Naive B cell (primary cell): ENCODE results near the gene KRTAP3-3. TPM values are rescaled to one million over a fixed set of nuclear protein-coding genes. Genes with fewer than 3 reads are reported as not detected.
"Not testable (repeated sequence)": the region's sequence is repeated elsewhere in the genome, so short reads cannot be mapped to it uniquely, and the experiment has no call there.

Experiments
- ATAC-seq, 2 donors: fragments of 150-1000 bp; cut with Tn5 transposase; 2 replicates each; pipeline ENCODE4 v1.10.0; 2021; ENCODE audit warnings: low read depth in 2 of 2, mild to moderate bottlenecking in 2 of 2, moderate library complexity in 2 of 2
- DNase-seq: peaks from one replicate; pipeline ENCODE4 v3.0.0; 2022
- H3K27ac Mint-ChIP-seq, 6 donors: one replicate each; pipeline ENCODE4 v1.8.0; 2020 to 2022; ENCODE audit warnings: mild to moderate bottlenecking in 6 of 6, mixed read lengths in 6 of 6, moderate library complexity in 5 of 6, inconsistent platforms in 2 of 6
- H3K27me3 Mint-ChIP-seq, 3 donors: one replicate each; pipeline ENCODE4 v1.8.0; 2021 to 2022; ENCODE audit warnings: mixed read lengths in 3 of 3, mild to moderate bottlenecking in 1 of 3
- H3K36me3 Mint-ChIP-seq, 2 donors: one replicate each; pipeline ENCODE4 v1.8.0; 2020 to 2022; ENCODE audit warnings: mixed read lengths in 2 of 2, inconsistent platforms in 1 of 2, mild to moderate bottlenecking in 1 of 2
- H3K4me1 Mint-ChIP-seq, 3 donors: one replicate each; pipeline ENCODE4 v1.8.0; 2020 to 2022; ENCODE audit warnings: mixed read lengths in 3 of 3, inconsistent platforms in 1 of 3, mild to moderate bottlenecking in 1 of 3, moderate library complexity in 1 of 3
- H3K4me3 Mint-ChIP-seq, 8 donors: one replicate each; pipeline ENCODE4 v1.8.0; 2020 to 2022; ENCODE audit warnings: mild to moderate bottlenecking in 8 of 8, mixed read lengths in 8 of 8, moderate library complexity in 8 of 8, inconsistent platforms in 2 of 8
- H3K9me3 Mint-ChIP-seq, 7 donors: one replicate each; pipeline ENCODE4 v1.8.0; 2020 to 2022; ENCODE audit warnings: mixed read lengths in 7 of 7, mild to moderate bottlenecking in 5 of 7, inconsistent platforms in 2 of 7, moderate library complexity in 1 of 7
- polyA plus RNA-seq, 6 donors: library from polyadenylated mRNA; unstranded; fragments of 300-500 nt; fragmentation: Illumina TruSeq; gene quantifications; one replicate each; pipeline ENCODE4 v1.2.3, GENCODE V29; 2021; ENCODE audit warnings: low read depth in 6 of 6

The KRTAP3-3 gene
- polyA plus RNA-seq, 6 donors from 2014 or later, result not detected

GRCh38 chr17:41015454-41015853, 21.5 kb upstream of the KRTAP3-3 start:
- ATAC-seq, result peak in 1 of 2 donors; percentile 23
- no peaks in the 10 kb centered on the region for H3K36me3 Mint-ChIP-seq

GRCh38 chr17:41013606-41014005, 19.6 kb upstream of the KRTAP3-3 start:
- no peak for DNase-seq
- no peak for ATAC-seq
- H3K4me3 Mint-ChIP-seq, result no peak overlapping the region
- peaks cover 0 to 1% (median 0%) of the 10 kb centered on the region in 7 donors for H3K9me3 Mint-ChIP-seq
- peak overlapping the region in 1 of 6 donors; percentile 24 for H3K27ac Mint-ChIP-seq
- H3K36me3 Mint-ChIP-seq, result no peaks in the 10 kb centered on the region
- H3K4me1 Mint-ChIP-seq, result peaks cover 7 to 13% (median 7%) of the 10 kb centered on the region in 3 donors
- peaks cover 0 to 18% (median 0%) of the 10 kb centered on the region in 3 donors for H3K27me3 Mint-ChIP-seq

More at GRCh38 chr17:41015454-41015853, 21.5 kb upstream of the KRTAP3-3 start:
- Mint-ChIP-seq H3K27ac (peak overlapping the region in 2 of 6 donors; percentile 1 to 21), H3K9me3 (peaks cover 0 to 1% (median 0%) of the 10 kb centered on the region in 7 donors), H3K4me3 (no peak overlapping the region), H3K27me3 (peaks cover 0 to 13% (median 0%) of the 10 kb centered on the region in 3 donors), H3K4me1 (peaks cover 7 to 13% (median 7%) of the 10 kb centered on the region in 3 donors)
- no peak for DNase-seq

GRCh38 chr17:41013181-41013580, 19.2 kb upstream of the KRTAP3-3 start:
- Mint-ChIP-seq H3K27ac (no peak overlapping the region), H3K4me3 (no peak overlapping the region), H3K27me3 (peaks cover 0 to 19% (median 0%) of the 10 kb centered on the region in 3 donors), H3K4me1 (peaks cover 7 to 13% (median 7%) of the 10 kb centered on the region in 3 donors), H3K36me3 (no peaks in the 10 kb centered on the region), H3K9me3 (peaks cover 0 to 1% (median 0%) of the 10 kb centered on the region in 7 donors)
- DNase-seq (no peak), ATAC-seq (no peak)

- ATAC-seq, result no peak
- Mint-ChIP-seq H3K36me3 (no peaks in the 10 kb centered on the region), H3K4me3 (no peak overlapping the region), H3K4me1 (peaks cover 7 to 13% (median 7%) of the 10 kb centered on the region in 3 donors), H3K27ac (peak overlapping the region in 2 of 6 donors; percentile 1 to 58), H3K9me3 (peaks cover 0 to 1% (median 0%) of the 10 kb centered on the region in 7 donors), H3K27me3 (peaks cover 0 to 19% (median 0%) of the 10 kb centered on the region in 3 donors)
- no peak for DNase-seq
These were observed 18.6 kb upstream of the KRTAP3-3 start for GRCh38 chr17:41012326-41013120.

GRCh38 chr17:41010441-41010840, 16.5 kb upstream of the KRTAP3-3 start:
- no peaks in the 10 kb centered on the region for H3K9me3 Mint-ChIP-seq
- H3K36me3 Mint-ChIP-seq, result no peaks in the 10 kb centered on the region
- no peak for ATAC-seq

GRCh38 chr17:41009936-41010335, 16.0 kb upstream of the KRTAP3-3 start:
- ATAC-seq (no peak), DNase-seq (no peak)
- Mint-ChIP-seq H3K36me3 (no peaks in the 10 kb centered on the region), H3K27ac (no peak overlapping the region), H3K4me3 (no peak overlapping the region), H3K27me3 (peaks cover 0 to 12% (median 0%) of the 10 kb centered on the region in 3 donors), H3K9me3 (no peaks in the 10 kb centered on the region), H3K4me1 (peaks cover 0 to 1% (median 0%) of the 10 kb centered on the region in 3 donors)

More at GRCh38 chr17:41010441-41010840, 16.5 kb upstream of the KRTAP3-3 start:
- no peak overlapping the region for H3K4me3 Mint-ChIP-seq
- no peak for DNase-seq
- peaks cover 2 to 6% (median 3%) of the 10 kb centered on the region in 3 donors for H3K4me1 Mint-ChIP-seq
- H3K27ac Mint-ChIP-seq, result peak overlapping the region in 1 of 6 donors; percentile 12
- peaks cover 0 to 15% (median 0%) of the 10 kb centered on the region in 3 donors for H3K27me3 Mint-ChIP-seq

GRCh38 chr17:41009301-41009760, 15.4 kb upstream of the KRTAP3-3 start:
- no peak overlapping the region for H3K27ac Mint-ChIP-seq
- DNase-seq (no peak), ATAC-seq (no peak)
- no peak overlapping the region for H3K4me3 Mint-ChIP-seq
- no peaks in the 10 kb centered on the region for H3K9me3 Mint-ChIP-seq
- H3K27me3 Mint-ChIP-seq, result peaks cover 0 to 16% (median 3%) of the 10 kb centered on the region in 3 donors
- H3K4me1 Mint-ChIP-seq, result no peaks in the 10 kb centered on the region
- H3K36me3 Mint-ChIP-seq, result no peaks in the 10 kb centered on the region

- Mint-ChIP-seq H3K36me3 (no peaks in the 10 kb centered on the region), H3K9me3 (no peaks in the 10 kb centered on the region), H3K27me3 (peaks cover 0 to 22% (median 8%) of the 10 kb centered on the region in 3 donors), H3K4me3 (no peak within 1 kb of the TSS), H3K27ac (no peak within 1 kb of the TSS), H3K4me1 (no peaks in the 10 kb centered on the region)
- ATAC-seq (no peak), DNase-seq (no peak)
These were observed 14.8 kb upstream of the KRTAP3-3 start, which contains the start of gene KRTAP3-1 for GRCh38 chr17:41008811-41009210. Gene KRTAP3-1, minus strand, starts transcription at chr17:41009128. Its CDS starts 54 bp downstream, at chr17:41009074.

GRCh38 chr17:41004397-41004796, 10.4 kb upstream of the KRTAP3-3 start:
- Mint-ChIP-seq H3K4me3 (no peak overlapping the region), H3K27ac (no peak overlapping the region), H3K27me3 (peaks cover 21 to 34% (median 27%) of the 10 kb centered on the region in 3 donors), H3K9me3 (peaks cover 0 to 2% (median 0%) of the 10 kb centered on the region in 7 donors), H3K4me1 (no peaks in the 10 kb centered on the region), H3K36me3 (no peaks in the 10 kb centered on the region)
- no peak for DNase-seq
- no peak for ATAC-seq

GRCh38 chr17:41003926-41004325, 10.0 kb upstream of the KRTAP3-3 start:
- peaks cover 21 to 38% (median 31%) of the 10 kb centered on the region in 3 donors for H3K27me3 Mint-ChIP-seq

GRCh38 chr17:41002814-41003213, 8.8 kb upstream of the KRTAP3-3 start:
- no peak for ATAC-seq
- Mint-ChIP-seq H3K27me3 (peaks cover 21 to 48% (median 31%) of the 10 kb centered on the region in 3 donors), H3K36me3 (no peaks in the 10 kb centered on the region), H3K9me3 (peaks cover 0 to 3% (median 0%) of the 10 kb centered on the region in 7 donors), H3K4me3 (no peak overlapping the region), H3K27ac (no peak overlapping the region), H3K4me1 (no peaks in the 10 kb centered on the region)
- no peak for DNase-seq

More at GRCh38 chr17:41003926-41004325, 10.0 kb upstream of the KRTAP3-3 start:
- peak overlapping the region in 1 of 6 donors; percentile 14 for H3K27ac Mint-ChIP-seq
- H3K4me3 Mint-ChIP-seq, result no peak overlapping the region
- H3K4me1 Mint-ChIP-seq, result no peaks in the 10 kb centered on the region
- H3K9me3 Mint-ChIP-seq, result peaks cover 0 to 3% (median 0%) of the 10 kb centered on the region in 7 donors
- ATAC-seq, result no peak
- no peak for DNase-seq
- H3K36me3 Mint-ChIP-seq, result no peaks in the 10 kb centered on the region

- no peak overlapping the region for H3K4me3 Mint-ChIP-seq
- peaks cover 30 to 59% (median 40%) of the 10 kb centered on the region in 3 donors for H3K27me3 Mint-ChIP-seq
- H3K36me3 Mint-ChIP-seq, result no peaks in the 10 kb centered on the region
- H3K9me3 Mint-ChIP-seq, result peaks cover 0 to 3% (median 0%) of the 10 kb centered on the region in 7 donors
- H3K27ac Mint-ChIP-seq, result no peak overlapping the region
- H3K4me1 Mint-ChIP-seq, result no peaks in the 10 kb centered on the region
- no peak for ATAC-seq
- no peak for DNase-seq
These were observed 7.8 kb upstream of the KRTAP3-3 start for GRCh38 chr17:41001795-41002194.

GRCh38 chr17:40999563-40999962, 5.6 kb upstream of the KRTAP3-3 start, which contains the start of gene KRTAP3-2:
Gene KRTAP3-2, minus strand, starts transcription at chr17:40999906. Its CDS starts 53 bp downstream, at chr17:40999853.
- H3K4me1 Mint-ChIP-seq, H3K27ac Mint-ChIP-seq, ATAC-seq, H3K9me3 Mint-ChIP-seq, DNase-seq, H3K4me3 Mint-ChIP-seq, H3K36me3 Mint-ChIP-seq: not testable (repeated sequence)
- H3K27me3 Mint-ChIP-seq, result peaks cover 38 to 70% (median 49%) of the 10 kb centered on the region in 3 donors
